ENCODE results near the gene RANBP1. TPM values are rescaled to one million over a fixed set of nuclear protein-coding genes. Genes with fewer than 3 reads are reported as not detected.

The RANBP1 gene
- total and polyA plus RNA-seq, 9 donors = 106 to 129 (median 116) TPM

DNA sequence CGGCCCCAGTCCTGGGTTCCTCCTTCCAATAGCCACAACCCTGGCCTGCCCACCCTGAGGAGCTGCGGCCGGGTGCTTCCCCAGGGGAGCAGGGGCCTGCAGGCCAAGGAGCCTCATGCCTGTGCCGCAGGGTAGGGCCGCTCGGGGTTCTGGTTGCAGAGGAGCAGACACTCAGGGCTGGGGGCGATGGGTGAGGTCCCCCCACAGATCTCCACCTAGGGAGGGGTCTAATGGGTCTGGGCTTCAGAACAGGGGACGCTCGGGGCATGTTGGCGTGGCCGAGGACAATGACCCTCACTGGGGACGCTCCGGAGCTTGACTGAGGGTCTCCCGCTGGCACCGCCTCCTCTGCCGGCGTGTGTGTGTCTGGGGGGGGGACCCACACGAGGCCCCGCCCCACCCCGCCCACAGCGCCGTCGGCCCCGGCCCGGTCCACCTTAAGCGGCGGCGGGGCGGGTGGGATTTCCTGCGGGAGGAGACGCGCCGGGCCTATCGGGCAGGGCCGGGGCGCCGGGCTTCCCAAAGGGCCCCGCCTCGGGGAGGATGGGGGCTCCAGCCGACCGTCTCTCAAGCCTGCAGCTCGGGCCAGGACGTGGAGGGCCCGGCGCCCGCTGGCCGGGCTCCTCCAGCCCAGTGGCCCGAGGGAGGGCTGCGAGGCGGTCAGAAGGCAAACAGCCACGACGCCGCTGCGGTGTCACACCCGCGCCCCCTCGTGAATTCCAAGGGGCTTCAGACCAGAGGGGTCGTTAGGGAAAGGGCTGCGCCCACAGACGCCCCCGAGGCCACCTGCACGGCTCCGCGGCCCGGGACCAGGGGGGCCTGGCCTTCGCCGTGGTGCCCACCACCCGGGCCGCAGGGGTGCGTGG lies 15.1 kb downstream of the RANBP1 start:
- H3K27me3 ChIP-seq (ENCODE audit: control insufficient read depth, insufficient read depth, low read length) = no peaks in the 10 kb centered on the region
- peaks cover 15% of the 10 kb centered on the region for H3K36me3 ChIP-seq (ENCODE audit: control insufficient read depth, insufficient read depth, low read length)
- DNase-seq = peak; percentile 95
- H3K9me3 ChIP-seq (replicated peaks; ENCODE audit: control insufficient read depth, low read depth, low read length) = no peaks in the 10 kb centered on the region
- peak overlapping the region; percentile 87 for H3K4me3 ChIP-seq (ENCODE audit: low read length)
- 1% methylated on average over 60 of the region's 70 CpGs for WGBS (ENCODE audit: insufficient coverage)
- H3K27ac ChIP-seq (ENCODE audit: low read length) = peak overlapping the region; percentile 86
- H3K4me1 ChIP-seq (ENCODE audit: control insufficient read depth, insufficient read depth, low read length) = peaks cover 40% of the 10 kb centered on the region

DNA sequence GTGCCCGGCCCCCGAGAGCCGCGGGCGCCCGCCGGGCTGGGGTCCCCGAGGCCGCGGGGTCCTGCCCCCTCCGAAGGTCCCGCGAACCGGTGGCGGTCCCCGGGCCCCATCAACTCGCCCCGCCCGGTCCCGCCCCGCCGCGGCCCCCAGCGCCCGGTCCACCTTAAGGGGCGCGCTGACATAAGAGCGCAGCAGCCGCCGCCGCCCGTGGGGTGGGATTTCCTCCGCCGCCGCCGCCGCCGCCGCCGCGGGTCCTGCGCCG lies 15.6 kb downstream of the RANBP1 start, which contains the start of gene ZDHHC8:
ZDHHC8 (plus strand) TSS at position 208 of the 262 bp plus-strand sequence. CDS start 144 bp downstream, outside the sequence.
- H3K27me3 ChIP-seq (ENCODE audit: control insufficient read depth, insufficient read depth, low read length) = no peaks in the 10 kb centered on the region
- peak within 1 kb of the TSS; percentile 87 for H3K4me3 ChIP-seq (ENCODE audit: low read length)
- peaks cover 9% of the 10 kb centered on the region for H3K36me3 ChIP-seq (ENCODE audit: control insufficient read depth, insufficient read depth, low read length)
- peaks cover 45% of the 10 kb centered on the region for H3K4me1 ChIP-seq (ENCODE audit: control insufficient read depth, insufficient read depth, low read length)
- WGBS (ENCODE audit: insufficient coverage) = under 1% methylated on average over 43 of the region's 43 CpGs
- no peaks in the 10 kb centered on the region for H3K9me3 ChIP-seq (replicated peaks; ENCODE audit: control insufficient read depth, low read depth, low read length)
- DNase-seq = peak; percentile 71
- peak within 1 kb of the TSS; percentile 86 for H3K27ac ChIP-seq (ENCODE audit: low read length)

DNA sequence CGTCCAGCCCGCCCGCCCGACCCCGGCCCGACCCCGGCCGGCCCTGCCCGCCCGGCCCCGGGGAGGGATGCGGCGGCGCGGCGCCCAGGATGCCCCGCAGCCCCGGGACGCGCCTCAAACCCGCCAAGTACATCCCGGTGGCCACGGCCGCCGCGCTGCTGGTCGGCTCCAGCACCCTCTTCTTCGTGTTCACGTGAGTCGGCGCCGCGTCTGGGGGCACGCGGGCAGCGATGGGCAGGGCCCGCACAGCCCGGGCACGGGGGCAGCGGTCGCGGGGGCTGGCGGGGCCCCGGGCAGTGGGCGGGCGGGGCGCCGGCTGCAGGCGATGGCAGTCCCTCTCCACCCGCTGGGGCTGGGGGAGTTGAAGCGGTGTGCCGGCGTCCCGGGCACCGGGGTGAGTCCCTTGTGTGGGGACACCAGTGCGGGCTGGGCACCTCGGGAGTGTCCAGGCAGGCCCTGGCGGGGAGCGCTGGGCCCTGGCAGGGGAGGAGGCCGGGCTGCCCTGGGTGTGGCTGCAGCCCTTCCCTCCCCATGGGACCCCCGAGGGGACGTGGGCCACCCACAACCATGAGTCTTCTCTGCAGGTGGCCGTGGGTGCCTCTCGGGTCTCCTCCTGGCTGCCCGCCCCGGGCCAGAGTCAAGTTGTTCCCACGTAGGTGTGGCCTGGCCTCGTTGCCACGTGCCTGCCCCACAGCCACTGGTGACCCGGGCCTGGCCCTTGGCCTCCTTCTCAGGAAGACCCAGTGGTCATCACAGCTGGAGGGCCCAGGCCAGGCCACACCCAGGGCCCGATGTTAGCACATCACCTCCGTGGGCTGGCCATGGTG lies 16.2 kb downstream of the RANBP1 start:
- Histone ChIP-seq H3K27ac (ENCODE audit: low read length) (peak overlapping the region; percentile 35), H3K27me3 (ENCODE audit: control insufficient read depth, insufficient read depth, low read length) (no peaks in the 10 kb centered on the region), H3K4me1 (ENCODE audit: control insufficient read depth, insufficient read depth, low read length) (peaks cover 51% of the 10 kb centered on the region), H3K9me3 (replicated peaks; ENCODE audit: control insufficient read depth, low read depth, low read length) (no peaks in the 10 kb centered on the region), H3K4me3 (ENCODE audit: low read length) (peak overlapping the region; percentile 80), H3K36me3 (ENCODE audit: control insufficient read depth, insufficient read depth, low read length) (peaks cover 6% of the 10 kb centered on the region)
- under 1% methylated on average over 70 of the region's 72 CpGs for WGBS (ENCODE audit: insufficient coverage)
- no peak for DNase-seq

DNA sequence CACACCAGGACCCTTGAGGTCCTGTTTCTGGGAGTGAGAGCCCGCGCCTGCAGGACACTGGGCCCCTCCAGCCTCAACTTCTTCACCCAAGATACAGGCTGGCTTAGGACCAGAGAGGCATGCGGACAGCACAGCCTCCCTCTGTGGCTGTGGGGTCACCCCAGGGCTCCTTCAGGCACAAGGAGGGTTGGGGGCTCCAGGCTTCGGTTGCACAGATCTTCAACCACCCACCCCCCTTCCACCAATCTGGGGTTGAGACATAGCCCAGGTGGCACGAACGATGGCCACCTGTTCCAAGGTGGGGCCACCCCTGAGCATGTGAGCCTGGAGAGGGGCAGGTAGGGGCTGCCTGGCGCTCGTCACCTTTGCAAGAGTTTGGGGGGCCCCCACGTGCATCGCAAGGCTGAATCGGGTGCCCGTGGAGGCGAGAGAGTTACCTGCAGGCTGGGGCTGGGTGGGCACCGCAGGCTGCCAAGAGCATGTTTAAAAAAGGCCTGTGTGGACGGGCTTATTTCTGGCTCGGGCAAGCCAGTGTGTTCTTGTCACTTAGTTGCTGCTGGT lies 16.9 kb downstream of the RANBP1 start:
- no peak overlapping the region for H3K27ac ChIP-seq (ENCODE audit: low read length)
- no peak for DNase-seq
- WGBS (ENCODE audit: insufficient coverage) = 60% methylated on average over 9 of the region's 16 CpGs
- peak overlapping the region; percentile 80 for H3K4me3 ChIP-seq (ENCODE audit: low read length)
- H3K27me3 ChIP-seq (ENCODE audit: control insufficient read depth, insufficient read depth, low read length) = no peaks in the 10 kb centered on the region
- no peaks in the 10 kb centered on the region for H3K9me3 ChIP-seq (replicated peaks; ENCODE audit: control insufficient read depth, low read depth, low read length)
- H3K36me3 ChIP-seq (ENCODE audit: control insufficient read depth, insufficient read depth, low read length) = no peaks in the 10 kb centered on the region
- H3K4me1 ChIP-seq (ENCODE audit: control insufficient read depth, insufficient read depth, low read length) = peaks cover 58% of the 10 kb centered on the region

DNA sequence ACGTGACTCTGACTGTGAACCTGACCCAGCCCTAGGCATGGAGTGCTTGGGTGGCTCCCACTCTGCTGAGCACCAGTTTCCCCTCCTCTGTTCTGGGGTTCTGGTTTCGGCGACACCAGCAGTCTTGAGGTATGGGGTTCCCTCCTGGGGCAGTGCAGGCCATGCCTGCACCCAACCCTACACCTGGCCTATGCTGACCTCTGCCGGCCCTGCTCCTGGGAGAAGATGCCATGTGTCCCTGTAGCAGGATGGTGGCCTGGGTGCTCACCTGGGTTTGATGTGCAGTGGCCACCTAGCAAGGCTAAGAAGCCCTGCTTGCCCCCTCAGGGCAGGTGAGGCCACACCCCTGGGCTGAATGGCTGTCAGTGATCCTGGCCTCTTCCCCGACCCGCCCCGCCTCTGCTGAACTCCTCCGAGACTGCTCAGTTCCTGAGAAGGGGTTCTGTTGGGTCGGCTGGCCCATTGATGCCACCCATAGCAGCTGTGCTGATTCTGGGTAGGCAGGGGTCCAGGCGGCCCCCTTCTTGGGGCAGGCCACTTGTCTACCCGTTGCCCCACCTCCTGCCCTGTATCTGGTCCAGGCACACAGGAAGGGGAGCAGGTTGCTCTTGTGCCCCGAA lies 18.1 kb downstream of the RANBP1 start:
- Histone ChIP-seq H3K4me3 (ENCODE audit: low read length) (no peak overlapping the region), H3K9me3 (replicated peaks; ENCODE audit: control insufficient read depth, low read depth, low read length) (no peaks in the 10 kb centered on the region), H3K27me3 (ENCODE audit: control insufficient read depth, insufficient read depth, low read length) (no peaks in the 10 kb centered on the region), H3K4me1 (ENCODE audit: control insufficient read depth, insufficient read depth, low read length) (peaks cover 66% of the 10 kb centered on the region), H3K36me3 (ENCODE audit: control insufficient read depth, insufficient read depth, low read length) (peaks cover under 1% of the 10 kb centered on the region), H3K27ac (ENCODE audit: low read length) (no peak overlapping the region)
- 76% methylated on average over 8 of the region's 12 CpGs for WGBS (ENCODE audit: insufficient coverage)
- no peak for DNase-seq

DNA sequence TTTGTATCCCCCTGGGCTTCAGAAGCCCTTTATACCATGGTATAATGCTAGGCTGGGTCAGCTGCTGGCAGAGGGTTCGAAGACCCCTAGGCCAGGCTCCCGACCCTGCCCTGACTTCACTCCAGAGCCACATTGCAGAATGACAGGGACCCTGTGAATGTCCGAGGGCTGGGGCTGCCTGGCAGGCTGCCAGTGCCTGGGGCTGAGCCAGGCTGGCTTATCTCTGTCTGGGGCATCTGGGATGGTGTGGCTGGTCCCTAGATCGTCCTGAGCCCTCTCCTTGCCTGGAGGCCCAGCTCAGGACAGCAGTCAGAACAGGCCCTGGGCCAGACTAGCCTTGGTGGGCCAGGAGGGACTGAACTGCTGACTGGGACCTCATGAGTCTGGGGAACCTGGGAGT lies 19.4 kb downstream of the RANBP1 start:
- no peak for DNase-seq
- Histone ChIP-seq H3K27me3 (ENCODE audit: control insufficient read depth, insufficient read depth, low read length) (no peaks in the 10 kb centered on the region), H3K4me1 (ENCODE audit: control insufficient read depth, insufficient read depth, low read length) (peaks cover 66% of the 10 kb centered on the region), H3K4me3 (ENCODE audit: low read length) (no peak overlapping the region), H3K9me3 (replicated peaks; ENCODE audit: control insufficient read depth, low read depth, low read length) (no peaks in the 10 kb centered on the region), H3K27ac (ENCODE audit: low read length) (no peak overlapping the region), H3K36me3 (ENCODE audit: control insufficient read depth, insufficient read depth, low read length) (peaks cover 13% of the 10 kb centered on the region)
- 62% methylated on average over 4 of the region's 4 CpGs for WGBS (ENCODE audit: insufficient coverage)

DNA sequence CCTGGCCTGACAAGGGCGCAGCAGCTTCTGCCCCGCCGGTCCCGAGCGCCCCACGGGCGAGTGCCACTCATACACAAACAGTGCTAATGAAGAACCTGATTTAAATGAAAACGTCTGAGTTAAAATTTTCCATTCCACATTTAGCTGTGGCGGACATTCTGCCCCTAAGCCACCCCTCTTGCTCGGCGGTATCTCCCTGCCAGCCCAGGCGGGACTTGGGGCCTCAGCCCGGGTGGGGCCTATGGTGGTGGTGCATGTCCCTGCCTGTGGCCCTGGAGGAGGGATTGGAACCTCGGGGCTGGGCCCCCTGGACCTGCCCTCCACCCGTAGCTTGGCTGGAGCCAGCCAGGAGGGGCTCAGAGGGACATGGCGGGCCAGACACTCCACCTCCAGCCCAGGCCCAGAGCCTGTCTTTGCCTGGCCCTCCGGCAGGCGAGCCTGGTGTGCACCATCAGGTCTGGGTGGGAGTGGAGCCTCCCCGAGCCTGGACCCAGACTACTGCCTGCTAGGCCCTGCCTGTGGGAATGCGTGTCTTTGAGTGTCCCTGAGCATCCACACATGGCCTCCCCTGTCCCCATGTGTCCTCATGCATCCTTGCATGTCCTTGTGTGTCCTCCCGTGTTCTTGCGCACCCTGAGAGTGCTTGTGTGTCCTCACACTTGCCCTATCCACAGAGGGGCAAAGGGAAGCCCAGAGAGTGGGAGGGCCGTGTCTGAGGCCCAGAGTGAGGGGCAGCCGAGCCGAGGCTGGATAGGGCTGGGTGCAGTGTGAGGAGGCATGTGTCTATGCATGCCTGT lies 20.1 kb downstream of the RANBP1 start:
- no peak for DNase-seq
- no peak overlapping the region for H3K27ac ChIP-seq (ENCODE audit: low read length)
- no peaks in the 10 kb centered on the region for H3K9me3 ChIP-seq (replicated peaks; ENCODE audit: control insufficient read depth, low read depth, low read length)
- H3K4me1 ChIP-seq (ENCODE audit: control insufficient read depth, insufficient read depth, low read length) = peaks cover 62% of the 10 kb centered on the region
- peaks cover 20% of the 10 kb centered on the region for H3K36me3 ChIP-seq (ENCODE audit: control insufficient read depth, insufficient read depth, low read length)
- H3K4me3 ChIP-seq (ENCODE audit: low read length) = no peak overlapping the region
- 52% methylated on average over 13 of the region's 25 CpGs for WGBS (ENCODE audit: insufficient coverage)
- no peaks in the 10 kb centered on the region for H3K27me3 ChIP-seq (ENCODE audit: control insufficient read depth, insufficient read depth, low read length)

DNA sequence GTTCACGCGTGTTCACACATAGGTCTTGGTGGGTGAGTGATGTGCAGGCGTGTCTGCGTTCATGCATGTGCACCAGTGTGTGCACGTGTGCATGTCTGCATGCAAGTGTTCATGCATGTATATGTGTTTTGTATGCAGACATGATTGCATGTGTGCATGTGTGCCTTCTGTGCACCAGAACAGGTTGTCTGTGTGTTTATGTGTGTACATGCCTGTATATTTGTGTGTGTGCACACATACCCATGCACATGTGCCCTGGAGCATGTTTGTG lies 20.6 kb downstream of the RANBP1 start:
- H3K36me3 ChIP-seq (ENCODE audit: control insufficient read depth, insufficient read depth, low read length) = peaks cover 25% of the 10 kb centered on the region
- no peak for DNase-seq
- no peaks in the 10 kb centered on the region for H3K27me3 ChIP-seq (ENCODE audit: control insufficient read depth, insufficient read depth, low read length)
- 100% methylated on average over 4 of the region's 5 CpGs for WGBS (ENCODE audit: insufficient coverage)
- no peaks in the 10 kb centered on the region for H3K9me3 ChIP-seq (replicated peaks; ENCODE audit: control insufficient read depth, low read depth, low read length)
- H3K4me3 ChIP-seq (ENCODE audit: low read length) = no peak overlapping the region
- H3K27ac ChIP-seq (ENCODE audit: low read length) = no peak overlapping the region
- peaks cover 62% of the 10 kb centered on the region for H3K4me1 ChIP-seq (ENCODE audit: control insufficient read depth, insufficient read depth, low read length)

DNA sequence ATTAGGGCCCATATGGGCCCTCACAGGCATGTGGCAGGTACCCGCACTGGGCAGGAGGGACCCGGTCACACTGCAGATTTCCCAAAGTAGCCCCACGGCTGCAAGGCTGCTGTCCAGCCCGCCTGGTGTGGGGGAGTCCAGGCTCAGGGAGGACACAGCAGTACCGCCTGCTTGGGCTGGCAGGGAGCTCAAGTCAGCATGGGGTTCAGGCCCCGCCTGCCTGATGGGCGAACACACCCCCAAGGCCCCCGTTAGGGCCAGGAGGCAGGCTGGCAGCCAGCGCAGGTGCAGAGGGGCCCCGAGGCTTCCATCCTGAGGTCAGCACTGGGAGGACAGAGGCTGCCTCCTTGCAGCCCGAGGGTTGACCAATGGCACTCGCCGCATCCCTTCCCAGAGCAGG lies 21.2 kb downstream of the RANBP1 start:
- Histone ChIP-seq H3K9me3 (replicated peaks; ENCODE audit: control insufficient read depth, low read depth, low read length) (no peaks in the 10 kb centered on the region), H3K4me1 (ENCODE audit: control insufficient read depth, insufficient read depth, low read length) (peaks cover 62% of the 10 kb centered on the region), H3K4me3 (ENCODE audit: low read length) (no peak overlapping the region), H3K27me3 (ENCODE audit: control insufficient read depth, insufficient read depth, low read length) (no peaks in the 10 kb centered on the region), H3K27ac (ENCODE audit: low read length) (peak overlapping the region; percentile 35), H3K36me3 (ENCODE audit: control insufficient read depth, insufficient read depth, low read length) (peaks cover 30% of the 10 kb centered on the region)
- 64% methylated on average over 11 of the region's 13 CpGs for WGBS (ENCODE audit: insufficient coverage)
- no peak for DNase-seq

All from muscle of leg (tissue), 11 donors.